Endothelial cell of umbilical vein (primary cell): ENCODE measurements around the gene VPS11. TPM values are rescaled to one million over a fixed set of nuclear protein-coding genes. Genes with fewer than 3 reads are reported as not detected.

ENCODE experiments used
- BruUV-seq: library from RNA; stranded (reverse); fragments of 400-500 nt; replicated peaks from 2 replicates; lab custom pipeline; 2021; lab: Mats Ljungman, UMichigan
- CTCF ChIA-PET: fragments of 300-600, 350-600 bp; sonication (Branson Sonifier 250); formaldehyde crosslinking; loops from one replicate; lab custom pipeline; 2021; ENCODE audit warnings: antibody characterized with exemption, inconsistent platforms; lab: Charles Lee
- POLR2A ChIA-PET: fragments of 300-600, 350-600 bp; sonication (Branson Sonifier 250); formaldehyde crosslinking; loops from one replicate; lab custom pipeline; 2021; ENCODE audit warnings: antibody characterized with exemption, inconsistent platforms; lab: Charles Lee
- DNase-seq: peaks from one replicate; pipeline ENCODE4 v3.0.0-alpha.2; 2011; ENCODE audit warnings: low read depth, low spot score
- FAIRE-seq: peaks from 2 replicates; lab custom pipeline; 2011; peaks lifted over from hg19 to GRCh38; lab: Jason Lieb, UNC
- H2AFZ ChIP-seq: 2 replicates; pipeline ENCODE4 v1.6.0; 2012; ENCODE audit warnings: low read depth, low read length, control low read depth, inconsistent platforms
- H3K27ac ChIP-seq: 2 replicates; pipeline ENCODE4 v1.5.1; 2011; ENCODE audit warnings: low read depth, mild to moderate bottlenecking, control low read depth, low read length, moderate library complexity; ENCODE audit not compliant: insufficient read depth
- H3K27me3 ChIP-seq, 2 experiments: 2 replicates each; pipeline versions ENCODE4 v1.6.0 to v1.6.1; 2011; ENCODE audit warnings: low read length in 2 of 2, mixed read lengths in 1 of 2; ENCODE audit not compliant: control insufficient read depth in 2 of 2, insufficient read depth in 2 of 2
- H3K36me3 ChIP-seq, 2 experiments: 2 replicates in 1 of 2; 3 replicates in 1 of 2; pipeline ENCODE4 v1.5.1; 2011; ENCODE audit warnings: low read length in 2 of 2, mild to moderate bottlenecking in 1 of 2, moderate library complexity in 1 of 2; ENCODE audit not compliant: control insufficient read depth in 2 of 2, insufficient read depth in 2 of 2; ENCODE audit errors: extremely low read depth in 1 of 2
- H3K4me1 ChIP-seq: 3 replicates; pipeline ENCODE4 v1.5.1; 2011; ENCODE audit warnings: mild to moderate bottlenecking, low read length; ENCODE audit not compliant: control insufficient read depth, insufficient read depth; ENCODE audit errors: extremely low read depth
- H3K4me2 ChIP-seq: 2 replicates; pipeline ENCODE4 v1.6.1; 2011; ENCODE audit warnings: low read length, control low read depth, mixed read lengths; ENCODE audit not compliant: insufficient read depth
- H3K4me3 ChIP-seq, 3 experiments: fragments of 200-600 bp in 1 of 3; sonication (generic), shearing (Covaris generic) in 1 of 3; replicated peaks in 1 of 3; 2 replicates each; pipeline ENCODE4 v1.5.1; 2011 to 2016; ENCODE audit warnings: control low read depth in 3 of 3, low read length in 3 of 3, mild to moderate bottlenecking in 2 of 3, inconsistent platforms in 1 of 3, low read depth in 1 of 3, moderate library complexity in 1 of 3; ENCODE audit not compliant: insufficient read depth in 1 of 3
- H3K79me2 ChIP-seq: 2 replicates; pipeline ENCODE4 v1.6.0; 2012; ENCODE audit warnings: low read length, inconsistent platforms; ENCODE audit not compliant: control insufficient read depth, insufficient read depth
- H3K9ac ChIP-seq: replicated peaks from 2 replicates; pipeline ENCODE3; 2011; ENCODE audit warnings: low read length, control low read depth; ENCODE audit not compliant: insufficient read depth; ENCODE audit errors: extremely low read depth
- H3K9me1 ChIP-seq: replicated peaks from 3 replicates; pipeline ENCODE4 v1.6.0; 2011; ENCODE audit warnings: mild to moderate bottlenecking, low read length; ENCODE audit not compliant: control insufficient read depth, insufficient read depth; ENCODE audit errors: extremely low read depth
- H3K9me3 ChIP-seq: replicated peaks from 2 replicates; pipeline ENCODE4 v1.5.1; 2012; ENCODE audit warnings: low read length, inconsistent platforms; ENCODE audit not compliant: control insufficient read depth, insufficient read depth
- H4K20me1 ChIP-seq: replicated peaks from 2 replicates; pipeline ENCODE3; 2011; ENCODE audit warnings: mild to moderate bottlenecking, low read length; ENCODE audit not compliant: control insufficient read depth, insufficient read depth; ENCODE audit errors: extremely low read depth
- CTCF ChIP-seq, 2 donors: IDR thresholded peaks; 1 replicate in 1 of 2; 2 replicates in 1 of 2; pipeline ENCODE4 v1.5.1; 2011; ENCODE audit warnings: low read length in 2 of 2, mild to moderate bottlenecking in 2 of 2, moderate library complexity in 2 of 2, control low read depth in 1 of 2, inconsistent platforms in 1 of 2, low read depth in 1 of 2; ENCODE audit not compliant: insufficient read depth in 1 of 2; ENCODE audit errors: extremely low read depth in 1 of 2
- EZH2 ChIP-seq: IDR thresholded peaks from 2 replicates; pipeline ENCODE4 v1.6.1; 2012; ENCODE audit warnings: borderline replicate concordance, low read depth, mild to moderate bottlenecking, moderate library complexity, low read length, inconsistent platforms; ENCODE audit not compliant: severe bottlenecking
- FOS ChIP-seq: IDR thresholded peaks from 2 replicates; pipeline ENCODE4 v1.6.1; 2011; ENCODE audit warnings: mild to moderate bottlenecking, low read length, moderate library complexity, borderline replicate concordance; ENCODE audit not compliant: insufficient read depth
- GATA2 ChIP-seq: IDR thresholded peaks from 2 replicates; pipeline ENCODE4 v1.7.0; 2011; ENCODE audit warnings: low read depth, mild to moderate bottlenecking, moderate library complexity, mixed read lengths, low read length; ENCODE audit not compliant: insufficient read length, insufficient read depth
- JUN ChIP-seq: IDR thresholded peaks from 2 replicates; pipeline ENCODE4 v1.6.1; 2011; ENCODE audit warnings: borderline replicate concordance, low read depth; ENCODE audit not compliant: insufficient read length, insufficient read depth
- MAX ChIP-seq: IDR thresholded peaks from 2 replicates; pipeline ENCODE4 v1.6.1; 2011; ENCODE audit not compliant: insufficient read depth, insufficient read length
- MYC ChIP-seq: IDR thresholded peaks from one replicate; pipeline ENCODE4 v1.6.1; 2011; ENCODE audit warnings: mild to moderate bottlenecking, low read depth, low read length
- POLR2A ChIP-seq: IDR thresholded peaks from 2 replicates; pipeline ENCODE4 v1.6.1; 2012; ENCODE audit warnings: low read depth, mild to moderate bottlenecking, control low read depth, low read length
- POLR2AphosphoS5 ChIP-seq: IDR thresholded peaks from 2 replicates; pipeline ENCODE4 v1.6.1; 2012; ENCODE audit warnings: low read depth, mild to moderate bottlenecking, control low read depth, low read length, moderate library complexity; ENCODE audit not compliant: insufficient read depth
- dilution Hi-C: fragments of 300-500 bp; cut with MboI; formaldehyde crosslinking; loops from one replicate; pipeline ENCODE4 v1.15.0; 2019; ENCODE audit warnings: low sequenced_read_pairs; ENCODE audit not compliant: extremely low pct_ligation_motif_present
- intact Hi-C: fragments of 100-400 bp; cut with micrococcal nuclease; formaldehyde crosslinking; loops from one replicate; pipeline ENCODE4 v1.10.0; 2022
- polyA plus RNA-seq, 4 experiments: library from polyadenylated mRNA; depleted of rRNA in 3 of 4; stranded (reverse) in 3 of 4; unstranded in 1 of 4; fragments of >200 nt; gene quantifications; 2 replicates each; pipeline versions ENCODE4 v1.2.1 to v1.2.3, GENCODE V29; 2011 to 2012; ENCODE audit warnings: missing spikeins in 1 of 4
- total RNA-seq: library from RNA; stranded (reverse); gene quantifications from 2 replicates; pipeline ENCODE4 v1.2.3, GENCODE V29; 2021

Gene VPS11
- total and polyA plus RNA-seq, 2 donors (not counting 3 experiments of a cell fraction or from before 2014, with no cell fraction given) = 26.4 to 31.0 TPM

- no peak overlapping the region for H3K4me2 ChIP-seq
- intact Hi-C loops = no loop called here
- TF ChIP-seq CTCF (IDR thresholded peaks at IDR 0.05; ENCODE audit: extremely low read depth in 1 of 2, insufficient read depth in 1 of 2, low read depth in 1 of 2, low read length in 2 of 2) (no peak), FOS (no peak), EZH2 (no peak), POLR2AphosphoS5 (no peak), JUN (no peak), POLR2A (no peak), MYC (no peak), MAX (no peak), GATA2 (no peak)
- H3K9me3 ChIP-seq = no peaks in the 10 kb centered on the region
- H3K27me3 ChIP-seq = peaks cover 0 to 1% of the 10 kb centered on the region in 2 experiments
- DNase-seq (no peak), FAIRE-seq (no peak)
- H2AFZ ChIP-seq = no peak overlapping the region
- H3K4me3 ChIP-seq = no peak overlapping the region
- CTCF ChIA-PET = no interaction called here
- POLR2A ChIA-PET = no interaction called here
- BruUV-seq = no TSS peak
- no peak overlapping the region for H3K27ac ChIP-seq
- H3K4me1 ChIP-seq = no peaks in the 10 kb centered on the region
- dilution Hi-C loops = no loop called here
- no peaks in the 10 kb centered on the region for H3K9me1 ChIP-seq
- H3K9ac ChIP-seq = no peak overlapping the region
- no peaks in the 10 kb centered on the region for H3K79me2 ChIP-seq
- H3K36me3 ChIP-seq = peaks cover 7 to 17% of the 10 kb centered on the region in 2 experiments
- H4K20me1 ChIP-seq = no peaks in the 10 kb centered on the region
These were observed 25.6 kb upstream of the VPS11 start for GRCh38 chr11:119041821-119042514.
